B cell (primary cell): ENCODE data around the gene ACSS1. TPM values are rescaled to one million over a fixed set of nuclear protein-coding genes. Genes with fewer than 3 reads are reported as not detected.

ENCODE experiments used
- ATAC-seq: fragments of 200-7000 bp; cut with Tn5 transposase; one replicate; pipeline ENCODE4 v1.10.0; 2021; ENCODE audit warnings: low read depth, mild to moderate bottlenecking, moderate number of reproducible peaks, moderate library complexity
- CTCF ChIA-PET: fragments of 350-600 bp; sonication (Branson Sonifier 250); formaldehyde crosslinking; loops from one replicate; lab custom pipeline; 2021; ENCODE audit warnings: antibody characterized with exemption, inconsistent platforms; lab: Charles Lee
- POLR2A ChIA-PET: fragments of 350-600 bp; sonication (Branson Sonifier 250); formaldehyde crosslinking; loops from one replicate; lab custom pipeline; 2021; ENCODE audit warnings: antibody characterized with exemption; lab: Charles Lee
- DNase-seq: peaks from one replicate; pipeline ENCODE4 v3.0.0; 2013
- H2AFZ ChIP-seq: 2 replicates; pipeline ENCODE4 v1.6.1; 2012; ENCODE audit warnings: mild to moderate bottlenecking, low read depth, low read length; ENCODE audit not compliant: insufficient read depth, poor library complexity, severe bottlenecking
- H3K27ac ChIP-seq, 2 donors: 1 replicate in 1 of 2; 2 replicates in 1 of 2; pipeline ENCODE4 v1.5.1; 2012 to 2013; ENCODE audit warnings: low read length in 2 of 2, mild to moderate bottlenecking in 2 of 2, moderate library complexity in 1 of 2
- H3K27me3 ChIP-seq, 4 experiments: fragments of 200-600 bp in 1 of 4; sonication (generic) in 1 of 4; replicated peaks in 1 of 4; 1 replicate in 2 of 4; 2 replicates in 2 of 4; pipeline versions ENCODE4 v1.6.1 to v1.7.0; 2013 to 2016; ENCODE audit warnings: low read length in 3 of 4, mild to moderate bottlenecking in 2 of 4, mixed read lengths in 1 of 4, moderate library complexity in 1 of 4; ENCODE audit not compliant: insufficient read depth in 4 of 4, control insufficient read depth in 3 of 4; ENCODE audit errors: control extremely low read depth in 1 of 4
- H3K36me3 ChIP-seq, 2 experiments: replicated peaks in 1 of 2; 1 replicate in 1 of 2; 2 replicates in 1 of 2; pipeline versions ENCODE4 v1.6.1 to v1.7.1; 2013; ENCODE audit warnings: low read length in 1 of 2; ENCODE audit not compliant: insufficient read depth in 2 of 2, control insufficient read depth in 1 of 2; ENCODE audit errors: control extremely low read depth in 1 of 2, extremely low read depth in 1 of 2
- H3K4me1 ChIP-seq, 2 donors: fragments of 200-600 bp in 1 of 2; sonication (generic) in 1 of 2; 1 replicate in 1 of 2; 2 replicates in 1 of 2; pipeline versions ENCODE4 v1.5.1 to v1.6.1; 2013 to 2017; ENCODE audit warnings: low read length in 2 of 2; ENCODE audit not compliant: control insufficient read depth in 2 of 2, insufficient read depth in 2 of 2
- H3K4me2 ChIP-seq: replicated peaks from 2 replicates; pipeline ENCODE3; 2012; ENCODE audit warnings: mild to moderate bottlenecking, low read depth, low read length; ENCODE audit not compliant: poor library complexity, severe bottlenecking
- H3K4me3 ChIP-seq, 5 experiments: fragments of 200-600 bp in 1 of 5; sonication (generic) in 1 of 5; 1 replicate in 3 of 5; 2 replicates in 2 of 5; pipeline versions ENCODE4 v1.5.1 to v1.7.0; 2011 to 2016; ENCODE audit warnings: low read length in 4 of 5, mild to moderate bottlenecking in 4 of 5, low read depth in 2 of 5, control low read depth in 1 of 5, moderate library complexity in 1 of 5; ENCODE audit not compliant: insufficient read depth in 1 of 5; ENCODE audit errors: control extremely low read depth in 1 of 5, extremely low read depth in 1 of 5
- H3K79me2 ChIP-seq: fragments of 200-600 bp; sonication (generic); one replicate; pipeline ENCODE4 v1.6.0; 2016; ENCODE audit warnings: low read length; ENCODE audit not compliant: control insufficient read depth, insufficient read depth
- H3K9ac ChIP-seq: fragments of 200-600 bp; sonication (generic); 2 replicates; pipeline ENCODE4 v1.6.1; 2017; ENCODE audit warnings: mild to moderate bottlenecking, low read length, moderate library complexity
- H3K9me3 ChIP-seq, 3 donors: one replicate each; pipeline versions ENCODE4 v1.6.1 to v1.7.1; 2013; ENCODE audit warnings: low read length in 2 of 3; ENCODE audit not compliant: control insufficient read depth in 2 of 3, insufficient read depth in 1 of 3; ENCODE audit errors: control extremely low read depth in 1 of 3
- H4K20me1 ChIP-seq: 2 replicates; pipeline ENCODE4 v1.6.0; 2012; ENCODE audit warnings: mild to moderate bottlenecking, low read length; ENCODE audit not compliant: insufficient read depth, control insufficient read depth, poor library complexity, severe bottlenecking
- H3K27ac Mint-ChIP-seq: one replicate; pipeline ENCODE4 v1.8.0; 2021; ENCODE audit warnings: mixed read lengths
- H3K27me3 Mint-ChIP-seq: one replicate; pipeline ENCODE4 v1.8.0; 2021; ENCODE audit warnings: mixed read lengths
- H3K4me1 Mint-ChIP-seq: one replicate; pipeline ENCODE4 v1.8.0; 2021; ENCODE audit warnings: mixed read lengths
- H3K4me3 Mint-ChIP-seq: one replicate; pipeline ENCODE4 v1.8.0; 2021; ENCODE audit warnings: mixed read lengths
- H3K9me3 Mint-ChIP-seq: one replicate; pipeline ENCODE4 v1.8.0; 2022; ENCODE audit warnings: mixed read lengths; ENCODE audit not compliant: insufficient read depth
- CTCF ChIP-seq: fragments of 200-600 bp; IDR thresholded peaks from one replicate; pipeline ENCODE4 v1.8.0; 2022; ENCODE audit warnings: antibody characterized with exemption, mild to moderate bottlenecking
- EZH2 ChIP-seq: IDR thresholded peaks from 2 replicates; pipeline ENCODE4 v1.6.1; 2012; ENCODE audit warnings: borderline replicate concordance, low read depth, mild to moderate bottlenecking, moderate library complexity, low read length; ENCODE audit not compliant: insufficient read depth, poor library complexity, severe bottlenecking
- WGBS: methylation state at CpG from one replicate; pipeline ENCODE4 v1.1.5; 2013; ENCODE audit warnings: missing lambda C conversion rate; ENCODE audit not compliant: insufficient coverage; 5-methylcytosine and 5-hydroxymethylcytosine counted together
- intact Hi-C: fragments of 100-400 bp; cut with micrococcal nuclease; formaldehyde crosslinking; loops from one replicate; pipeline ENCODE4 v1.10.0; 2022
- polyA plus RNA-seq: library from polyadenylated mRNA; depleted of rRNA; stranded (reverse); fragments of >200 nt; gene quantifications from 2 replicates; pipeline ENCODE4 v1.2.3, GENCODE V29; 2012
- total RNA-seq, 2 donors: library from RNA; stranded (reverse); fragments of 120-200 nt in 1 of 2; gene quantifications; 1 replicate in 1 of 2; 2 replicates in 1 of 2; pipeline versions ENCODE4 v1.2.3 to v1.2.4, GENCODE V29; 2013 to 2022

The ACSS1 gene
- total and polyA plus RNA-seq, 2 donors (not counting 1 experiment from before 2014, with no cell fraction given), result 82.7 to 95.5 TPM

GRCh38 chr20:25043499-25044260 is 14.3 kb downstream of the ACSS1 start:
- CTCF ChIA-PET, result interaction anchor here (0.7 to 1.5 kb wide), 5 partner anchors 9 to 21 kb away, joined by 3 to 4 read pairs (median 3); no protein-coding TSS in a partner anchor
- H3K36me3 ChIP-seq, result peaks cover 0 to 46% of the 10 kb centered on the region in 2 experiments
- H3K9me3 Mint-ChIP-seq, result no peaks in the 10 kb centered on the region
- H3K4me1 ChIP-seq, result peaks cover 50 to 54% of the 10 kb centered on the region in 2 donors
- TF ChIP-seq CTCF (no peak), EZH2 (no peak)
- peak overlapping the region; percentile 71 for H3K4me2 ChIP-seq
- H3K4me3 Mint-ChIP-seq, result peak overlapping the region; percentile 65
- POLR2A ChIA-PET, result interaction anchor here (4.2 kb wide), 1 partner anchor 14 kb away, joined by 27 read pairs; the partner anchor contains the start of gene ACSS1
- ATAC-seq (no peak), DNase-seq (no peak)
- peaks cover 57% of the 10 kb centered on the region for H3K4me1 Mint-ChIP-seq
- intact Hi-C loops, result loop anchor here (1.0 kb wide), 2 partner anchors 15 to 51 kb away; partner anchors contain the start of genes ACSS1 and APMAP
- 77% methylated on average over 8 of the region's 9 CpGs for WGBS
- peaks cover 56% of the 10 kb centered on the region for H3K79me2 ChIP-seq
- no peaks in the 10 kb centered on the region for H3K9me3 ChIP-seq
- no peak overlapping the region for H3K4me3 ChIP-seq
- H3K27ac Mint-ChIP-seq, result peak overlapping the region; percentile 90
- no peaks in the 10 kb centered on the region for H3K27me3 Mint-ChIP-seq
- H3K27me3 ChIP-seq, result no peaks in the 10 kb centered on the region
- H3K27ac ChIP-seq, result peak overlapping the region; percentile 92 to 93
- H4K20me1 ChIP-seq, result peaks cover 46% of the 10 kb centered on the region
- peak overlapping the region; percentile 61 for H2AFZ ChIP-seq
- H3K9ac ChIP-seq, result no peak overlapping the region
